ENCODE measurements around the gene PROKR2. TPM values are rescaled to one million over a fixed set of nuclear protein-coding genes. Genes with fewer than 3 reads are reported as not detected.

PROKR2 gene
- 0.13 and 0.44 TPM in 2 replicates for polyA plus RNA-seq (2012; rRNA removed)
- 0.14 and 0.28 TPM in 2 replicates for polyA plus RNA-seq (2012; cell fraction: cytosol; rRNA removed)
- polyA plus RNA-seq (2012; cell fraction: nucleus; rRNA removed): 0.08 and 0.12 TPM in 2 replicates

DNA sequence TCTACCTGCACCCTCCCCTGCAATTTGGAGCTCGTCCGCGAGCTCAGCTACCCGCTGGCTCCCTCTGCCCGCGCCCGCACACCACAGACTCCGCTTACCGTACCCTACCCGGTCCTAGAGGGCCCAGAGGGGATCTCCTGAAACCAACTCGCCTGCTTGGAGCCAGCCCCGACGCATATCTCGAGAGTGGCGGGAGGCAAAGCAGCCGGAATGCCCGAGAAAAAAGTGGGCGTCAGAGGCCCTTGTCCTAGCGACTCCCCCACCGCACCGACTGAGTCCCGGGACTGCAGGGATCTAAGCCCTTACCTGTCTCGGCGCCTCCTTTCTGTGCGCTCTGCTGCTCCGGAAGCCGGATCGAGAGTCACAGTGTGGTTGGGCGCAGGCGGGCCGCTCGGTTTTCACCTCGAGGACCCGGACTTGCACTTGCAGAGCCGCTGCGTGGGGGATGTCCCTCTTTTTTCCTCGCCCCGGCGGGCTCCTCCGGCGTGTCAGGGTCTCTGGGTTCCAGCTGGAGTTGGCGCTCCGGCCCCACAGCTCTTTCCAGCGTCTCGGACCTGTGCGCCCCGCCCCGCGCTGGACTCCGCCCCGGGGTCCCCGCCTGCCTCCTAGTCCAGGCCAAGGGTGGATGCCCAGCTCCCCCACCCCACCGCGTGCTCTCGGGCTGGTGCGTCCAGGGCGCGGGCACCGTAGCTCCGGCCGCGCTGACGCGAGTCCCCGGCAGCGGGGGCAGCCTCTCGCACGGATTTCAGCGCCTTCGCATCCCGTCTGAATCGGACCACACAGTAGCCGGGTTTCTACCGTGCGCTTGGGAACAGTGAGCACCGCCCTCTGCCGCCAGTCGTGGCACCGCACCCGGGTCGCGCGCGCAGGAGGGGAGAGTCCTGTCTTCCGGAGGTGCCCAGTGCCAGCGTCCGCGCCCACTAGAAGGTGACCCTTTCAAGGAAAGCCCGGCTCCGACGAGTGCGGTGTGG lies at the start of gene PROKR2:
Gene PROKR2 (minus strand): TSS at position 767 of the 971 bp plus-strand sequence. CDS start 2,585 bp downstream, outside the sequence.
- 14% methylated on average over 30 of the region's 92 CpGs for WGBS (ENCODE audit: low lambda C conversion rate)
- peak; percentile 88 for DNase-seq

DNA sequence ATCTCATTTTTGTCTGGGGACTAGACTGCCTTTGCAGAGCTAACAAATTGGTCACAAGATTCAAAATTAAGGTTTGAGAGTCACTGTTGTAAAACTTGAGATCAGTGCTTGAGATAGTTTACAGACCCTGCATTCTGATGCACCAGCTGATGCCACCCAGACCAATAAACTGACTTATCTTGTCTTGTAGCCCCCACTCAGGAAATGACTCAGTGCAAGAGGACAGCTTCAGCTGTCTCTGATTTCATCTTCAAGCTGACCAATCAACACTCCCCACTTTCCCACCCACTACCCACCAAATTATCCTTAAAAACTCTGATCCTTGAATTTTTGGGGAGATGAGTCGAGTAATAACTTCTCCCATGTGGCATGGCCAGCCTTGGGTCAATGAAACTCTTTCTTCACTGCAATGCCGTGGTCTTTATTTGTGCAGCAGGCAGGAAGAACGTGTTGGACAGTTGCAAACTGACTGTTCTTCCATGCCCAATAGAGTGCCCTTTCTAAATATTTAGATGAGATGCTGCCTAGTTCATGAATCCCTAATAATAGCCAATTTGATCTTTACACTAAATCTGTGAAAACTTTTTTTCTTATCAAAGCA lies 48.3 kb upstream of the PROKR2 start:
- CTCF ChIA-PET: interaction anchor here (0.8 to 1.3 kb wide), 3 partner anchors 13 to 83 kb away, joined by 3 to 4 read pairs (median 3); no protein-coding TSS in a partner anchor
- POLR2A ChIA-PET: no interaction called here
- no peak overlapping the region for H2AFZ ChIP-seq (ENCODE audit: low read depth)
- H3F3A ChIP-seq (replicated peaks; ENCODE audit: insufficient read depth): no peaks in the 10 kb centered on the region
- no peaks in the 10 kb centered on the region for H3K79me2 ChIP-seq (ENCODE audit: insufficient read depth)
- no peaks in the 10 kb centered on the region for H3K9me3 ChIP-seq
- H3K9me2 ChIP-seq: no peaks in the 10 kb centered on the region
- H3K4me2 ChIP-seq: no peak overlapping the region
- no peak for TF ChIP-seq SIN3A (IDR thresholded peaks at IDR 0.05; ENCODE audit: borderline replicate concordance, low read depth, low read length)
- no peak overlapping the region for H3K27ac ChIP-seq (ENCODE audit: low read depth in 2 of 2, low read length in 1 of 2)
- H3K36me3 ChIP-seq (replicated peaks in 1 of 2; ENCODE audit: control insufficient read depth in 1 of 2, insufficient read depth in 2 of 2, low read length in 1 of 2): no peaks in the 10 kb centered on the region
- no peaks in the 10 kb centered on the region for H3K4me1 ChIP-seq (ENCODE audit: control insufficient read depth in 1 of 2, insufficient read depth in 2 of 2, low read depth in 1 of 2, low read length in 1 of 2)
- 26% methylated on average over 3 of the region's 3 CpGs for WGBS (ENCODE audit: low lambda C conversion rate)
- no peak overlapping the region for H3K9ac ChIP-seq
- no peaks in the 10 kb centered on the region for H4K20me1 ChIP-seq (ENCODE audit: insufficient read depth)
- DNase-seq: no peak
- no peak overlapping the region for H3K4me3 ChIP-seq (ENCODE audit: low read depth in 2 of 2, low read length in 1 of 2)
- H3K27me3 ChIP-seq (ENCODE audit: insufficient read depth): no peaks in the 10 kb centered on the region

More for the DNA sequence above, at the start of gene PROKR2:
- H3K4me1 ChIP-seq (ENCODE audit: control insufficient read depth in 1 of 2, insufficient read depth in 2 of 2, low read depth in 1 of 2, low read length in 1 of 2): peaks cover 0 to 40% of the 10 kb centered on the region in 2 experiments; a peak in 1 of 4 replicates
- peaks cover 14% of the 10 kb centered on the region for H3K27me3 ChIP-seq (ENCODE audit: insufficient read depth)
- no peaks in the 10 kb centered on the region for H4K20me1 ChIP-seq (ENCODE audit: insufficient read depth)
- peak within 1 kb of the TSS in 1 of 2 experiments; percentile 71; a peak in 1 of 4 replicates for H3K27ac ChIP-seq (ENCODE audit: low read depth in 2 of 2, low read length in 1 of 2)
- ChIA-PET POLR2A (interaction anchor here (1.0 kb wide), 1 partner anchor 92 kb away, joined by 3 read pairs; no protein-coding TSS in a partner anchor), CTCF (interaction anchor here (0.8 to 7.5 kb wide), 30 partner anchors 9 to 190 kb away, joined by 3 to 100 read pairs (median 4); partner anchors contain the start of gene CDS2)
- H3K4me2 ChIP-seq: 0 out of 2 replicates have a peak within 1 kb of the TSS, but pooled peaks have one; percentile 19
- H3K36me3 ChIP-seq (replicated peaks in 1 of 2; ENCODE audit: control insufficient read depth in 1 of 2, insufficient read depth in 2 of 2, low read length in 1 of 2): no peaks in the 10 kb centered on the region
- no peak within 1 kb of the TSS for H2AFZ ChIP-seq (ENCODE audit: low read depth)
- no peaks in the 10 kb centered on the region for H3F3A ChIP-seq (replicated peaks; ENCODE audit: insufficient read depth)
- no peak within 1 kb of the TSS for H3K9ac ChIP-seq
- peak within 1 kb of the TSS in 1 of 2 experiments; percentile 46; a peak in 2 of 4 replicates for H3K4me3 ChIP-seq (ENCODE audit: low read depth in 2 of 2, low read length in 1 of 2)
- no peaks in the 10 kb centered on the region for H3K9me3 ChIP-seq
- no peaks in the 10 kb centered on the region for H3K79me2 ChIP-seq (ENCODE audit: insufficient read depth)
- TF ChIP-seq, protein P1, sequence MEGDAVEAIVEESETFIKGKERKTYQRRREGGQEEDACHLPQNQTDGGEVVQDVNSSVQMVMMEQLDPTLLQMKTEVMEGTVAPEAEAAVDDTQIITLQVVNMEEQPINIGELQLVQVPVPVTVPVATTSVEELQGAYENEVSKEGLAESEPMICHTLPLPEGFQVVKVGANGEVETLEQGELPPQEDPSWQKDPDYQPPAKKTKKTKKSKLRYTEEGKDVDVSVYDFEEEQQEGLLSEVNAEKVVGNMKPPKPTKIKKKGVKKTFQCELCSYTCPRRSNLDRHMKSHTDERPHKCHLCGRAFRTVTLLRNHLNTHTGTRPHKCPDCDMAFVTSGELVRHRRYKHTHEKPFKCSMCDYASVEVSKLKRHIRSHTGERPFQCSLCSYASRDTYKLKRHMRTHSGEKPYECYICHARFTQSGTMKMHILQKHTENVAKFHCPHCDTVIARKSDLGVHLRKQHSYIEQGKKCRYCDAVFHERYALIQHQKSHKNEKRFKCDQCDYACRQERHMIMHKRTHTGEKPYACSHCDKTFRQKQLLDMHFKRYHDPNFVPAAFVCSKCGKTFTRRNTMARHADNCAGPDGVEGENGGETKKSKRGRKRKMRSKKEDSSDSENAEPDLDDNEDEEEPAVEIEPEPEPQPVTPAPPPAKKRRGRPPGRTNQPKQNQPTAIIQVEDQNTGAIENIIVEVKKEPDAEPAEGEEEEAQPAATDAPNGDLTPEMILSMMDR (IDR thresholded peaks at IDR 0.05): no peak
- TF ChIP-seq YY1 (IDR thresholded peaks at IDR 0.05; ENCODE audit: low read depth) (no peak), ELF1 (IDR thresholded peaks at IDR 0.05) (no peak), RFX5 (IDR thresholded peaks at IDR 0.05; ENCODE audit: low read length) (no peak), SMC3 (IDR thresholded peaks at IDR 0.05; ENCODE audit: low read depth, low read length) (peak; percentile 28; the same call in 1 of the 2 replicates), MXI1 (IDR thresholded peaks at IDR 0.05; ENCODE audit: low read depth, low read length) (0 out of 2 replicates have a peak, but pooled peaks have one; percentile 24), RAD21 (IDR thresholded peaks at IDR 0.05; ENCODE audit: low read length) (peak; percentile 58), TEAD4 (IDR thresholded peaks at IDR 0.05; ENCODE audit: borderline replicate concordance, insufficient read depth) (no peak)
- TF ChIP-seq, protein P2, sequence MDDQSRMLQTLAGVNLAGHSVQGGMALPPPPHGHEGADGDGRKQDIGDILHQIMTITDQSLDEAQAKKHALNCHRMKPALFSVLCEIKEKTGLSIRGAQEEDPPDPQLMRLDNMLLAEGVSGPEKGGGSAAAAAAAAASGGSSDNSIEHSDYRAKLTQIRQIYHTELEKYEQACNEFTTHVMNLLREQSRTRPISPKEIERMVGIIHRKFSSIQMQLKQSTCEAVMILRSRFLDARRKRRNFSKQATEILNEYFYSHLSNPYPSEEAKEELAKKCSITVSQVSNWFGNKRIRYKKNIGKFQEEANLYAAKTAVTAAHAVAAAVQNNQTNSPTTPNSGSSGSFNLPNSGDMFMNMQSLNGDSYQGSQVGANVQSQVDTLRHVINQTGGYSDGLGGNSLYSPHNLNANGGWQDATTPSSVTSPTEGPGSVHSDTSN (IDR thresholded peaks at IDR 0.05): no peak
- no peaks in the 10 kb centered on the region for H3K9me2 ChIP-seq

Data from SK-N-SH (cell line).